RKO (cell line): Measurements from ENCODE around the gene SLC12A3.

Source experiments
- DNase-seq: peaks from one replicate; pipeline ENCODE4 v3.0.0-alpha.2; 2016; ENCODE audit warnings: low spot score

Gene SLC12A3

GRCh38 chr16:56944954-56945839 is 80.2 kb downstream of the SLC12A3 start:
- no peak for DNase-seq

DNA sequence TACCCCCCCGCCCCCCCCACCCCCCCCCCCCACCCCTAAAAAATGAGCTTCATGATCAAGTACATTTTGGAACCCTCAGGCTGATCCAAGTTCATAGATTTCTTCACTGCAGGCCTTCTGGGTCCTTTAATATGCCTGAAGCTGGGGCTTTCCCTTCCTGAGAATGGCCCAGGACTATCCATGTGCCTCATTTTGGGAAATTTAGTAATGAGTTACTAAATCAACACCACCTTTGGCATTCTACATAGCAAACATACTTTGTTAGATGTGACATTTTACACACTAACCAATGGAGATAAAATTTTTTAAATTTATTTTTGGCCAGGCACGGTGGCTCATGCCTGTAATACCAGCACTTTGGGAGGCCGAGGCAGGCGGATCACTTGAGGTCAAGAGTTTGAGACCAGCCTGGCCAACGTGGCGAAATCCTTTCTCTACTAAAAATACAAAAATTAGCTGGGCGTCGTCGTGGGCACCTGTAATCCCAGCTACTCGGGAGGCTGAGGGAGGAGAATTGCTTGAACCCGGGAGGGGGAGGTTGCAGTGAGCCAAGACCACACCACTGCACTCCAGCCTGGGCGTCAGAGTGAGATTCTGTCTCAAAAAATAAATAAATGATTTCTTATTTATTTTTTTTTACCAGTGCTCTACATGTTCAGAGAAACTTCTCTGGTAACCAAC is 81.0 kb downstream of the SLC12A3 start:
- no peak for DNase-seq

DNA sequence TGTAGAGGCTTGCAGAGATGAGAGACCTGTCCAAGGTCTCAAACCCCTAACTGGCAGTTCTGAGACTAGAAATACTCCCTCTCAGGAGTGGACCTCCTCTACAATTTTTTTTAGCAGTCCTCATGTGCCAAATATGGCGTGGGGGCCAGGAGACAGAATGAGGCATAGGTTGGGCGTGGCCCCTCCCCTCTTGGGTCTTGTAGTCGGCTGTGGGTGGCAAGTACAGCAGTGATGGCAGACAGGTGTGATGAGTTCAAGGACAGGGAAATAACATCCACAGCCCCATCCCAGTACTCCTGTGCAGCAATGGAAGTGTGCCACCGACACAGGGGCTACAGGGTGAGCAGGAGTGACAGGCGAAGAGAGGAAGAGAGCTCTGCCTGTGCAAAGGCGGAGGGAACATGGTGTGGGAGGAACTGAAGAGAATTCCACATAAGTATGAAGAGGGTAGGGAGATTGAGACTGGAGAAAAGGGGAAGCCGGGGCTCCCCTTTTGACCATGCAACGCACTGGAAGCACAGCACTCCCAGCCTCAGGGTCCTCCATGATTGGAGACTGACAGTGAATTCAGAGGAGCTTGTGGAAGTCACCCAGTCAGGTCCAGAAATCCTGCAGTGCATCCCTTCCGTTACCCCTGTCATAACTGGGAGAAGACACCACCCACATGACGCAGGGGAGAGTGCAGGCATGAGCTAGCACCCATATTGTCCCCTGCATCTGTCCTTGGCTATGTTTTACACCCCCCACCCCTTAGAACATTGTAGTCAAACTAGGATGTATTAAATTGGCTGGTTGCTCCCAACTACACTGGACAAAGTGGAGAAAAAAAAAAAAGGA is 82.0 kb downstream of the SLC12A3 start:
- no peak for DNase-seq

DNA sequence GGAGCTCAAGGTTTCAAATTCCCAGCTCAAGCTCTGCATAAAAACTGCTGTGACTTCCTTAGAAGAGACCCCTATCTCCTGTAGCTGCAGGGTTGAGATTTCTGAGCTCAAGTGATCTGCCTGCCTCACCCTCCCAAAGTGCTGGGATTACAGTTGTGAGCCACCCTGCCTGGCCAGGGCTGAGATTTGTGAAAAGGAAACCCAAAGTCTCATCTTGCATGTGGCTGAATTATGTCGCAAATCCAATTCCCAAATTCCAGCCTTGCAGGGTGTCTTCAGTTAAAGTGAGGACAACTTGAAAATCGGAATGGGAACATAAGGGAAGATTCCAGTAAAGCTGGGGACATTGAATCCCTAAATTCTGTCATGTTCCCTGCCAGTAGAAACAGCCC is 82.6 kb downstream of the SLC12A3 start:
- DNase-seq = no peak

- DNase-seq = no peak
Measured at GRCh38 chr16:56948234-56948633, 83.2 kb downstream of the SLC12A3 start.

DNA sequence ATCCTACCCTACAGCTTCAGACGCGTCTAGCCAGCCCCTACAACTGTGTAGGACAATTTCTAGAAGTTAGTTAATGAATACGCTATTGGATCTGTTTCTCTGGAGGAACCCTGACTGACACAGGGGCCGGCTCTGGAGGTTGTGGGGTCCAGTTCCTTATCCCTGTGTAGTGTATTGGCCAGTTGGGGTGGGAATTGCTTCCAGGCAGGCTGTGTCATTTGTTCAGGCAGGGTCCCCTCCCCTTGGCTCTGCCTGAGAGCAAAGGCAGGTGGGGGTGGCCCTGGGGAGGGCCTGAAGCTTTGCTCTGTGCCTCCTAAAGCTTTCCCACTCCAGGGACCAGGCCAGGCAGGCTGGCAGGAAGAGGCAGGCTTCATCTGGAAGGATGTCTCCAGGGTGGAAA is 85.0 kb downstream of the SLC12A3 start:
- DNase-seq = no peak

DNA sequence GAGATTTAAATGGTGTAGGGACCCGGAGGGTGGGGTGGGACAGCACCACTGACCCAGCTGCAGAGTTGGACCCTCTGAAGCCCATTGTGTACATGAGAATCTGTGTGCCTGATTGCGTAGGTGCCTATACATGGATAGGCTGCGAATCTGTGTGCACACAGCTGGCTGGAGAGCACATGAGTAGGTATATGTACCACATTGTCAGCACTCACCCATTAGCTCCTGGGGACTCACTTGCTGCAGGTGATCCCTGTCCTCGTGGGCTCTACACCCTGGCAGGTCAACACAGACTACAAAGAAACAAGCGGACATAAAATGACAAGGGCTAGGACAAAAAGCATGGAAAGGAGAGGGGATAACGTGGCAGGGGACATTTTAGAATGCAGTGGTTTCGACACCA is 85.4 kb downstream of the SLC12A3 start:
- no peak for DNase-seq

GRCh38 chr16:56950881-56951771 is 86.1 kb downstream of the SLC12A3 start:
- DNase-seq = peak; percentile 40

DNA sequence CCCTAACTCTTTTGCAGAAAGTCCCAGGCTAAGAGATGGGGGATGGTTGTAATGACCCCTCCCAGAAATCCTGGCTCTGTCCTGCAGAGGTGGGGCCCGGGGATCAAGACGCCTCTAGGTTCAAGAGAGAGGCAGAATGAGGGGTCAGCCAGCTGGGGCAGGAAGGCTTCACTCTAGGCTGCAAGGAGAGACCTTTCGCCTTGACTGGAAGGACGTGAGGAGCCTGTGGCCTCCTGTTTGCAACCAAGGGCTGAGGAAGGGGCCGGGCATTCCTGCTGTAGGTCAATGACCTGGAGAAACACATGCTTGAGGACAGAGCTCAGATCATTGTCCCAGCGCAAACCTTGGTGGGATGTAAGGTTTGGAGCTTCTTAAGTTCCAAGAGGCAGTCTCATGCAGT is 88.0 kb downstream of the SLC12A3 start:
- no peak for DNase-seq

GRCh38 chr16:56956076-56956475 is 91.1 kb downstream of the SLC12A3 start:
- no peak for DNase-seq

DNA sequence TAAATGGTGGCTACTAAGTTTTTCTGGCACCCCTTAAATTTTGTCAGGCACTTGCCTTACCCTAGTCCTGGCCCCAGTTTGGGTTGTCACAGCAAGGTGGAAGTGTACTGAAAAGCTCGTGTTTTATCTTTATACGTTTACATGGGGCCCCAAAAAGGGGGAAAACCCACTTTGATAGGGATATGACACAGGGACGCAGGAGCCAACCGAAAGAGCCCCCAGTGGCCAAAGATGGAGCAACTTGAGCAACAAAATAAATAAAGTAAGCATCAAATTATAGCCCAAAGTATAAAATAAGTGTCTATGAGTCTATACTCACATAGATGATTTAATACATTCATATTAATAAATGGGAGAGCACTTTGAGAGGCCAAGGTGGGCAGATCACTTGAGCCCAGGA is 91.7 kb downstream of the SLC12A3 start:
- no peak for DNase-seq

- DNase-seq = no peak
Measured at GRCh38 chr16:56960681-56961281, 95.8 kb downstream of the SLC12A3 start.

- DNase-seq = no peak
Measured at GRCh38 chr16:56961386-56961785, 96.4 kb downstream of the SLC12A3 start.

DNA sequence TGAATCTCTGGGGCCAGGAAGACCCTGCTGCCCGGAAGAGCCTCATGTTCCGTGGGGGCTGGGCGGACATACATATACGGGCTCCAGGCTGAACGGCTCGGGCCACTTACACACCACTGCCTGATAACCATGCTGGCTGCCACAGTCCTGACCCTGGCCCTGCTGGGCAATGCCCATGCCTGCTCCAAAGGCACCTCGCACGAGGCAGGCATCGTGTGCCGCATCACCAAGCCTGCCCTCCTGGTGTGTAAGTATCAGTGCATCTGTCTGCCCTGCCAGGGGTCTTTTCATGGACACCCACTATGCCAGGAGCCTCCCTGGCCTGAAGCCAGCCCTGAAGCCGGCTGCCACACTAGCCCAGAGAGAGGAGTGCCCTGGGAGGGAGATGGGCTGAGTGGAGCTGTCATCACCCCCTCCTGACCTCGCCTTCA is 96.9 kb downstream of the SLC12A3 start, which contains the start of gene CETP:
TSS of gene CETP (plus strand) at position 100 of the 431 bp plus-strand sequence. CDS start at position 130, 30 bp downstream.
- DNase-seq = no peak

GRCh38 chr16:56964243-56965148 is 99.5 kb downstream of the SLC12A3 start:
- DNase-seq = peak; percentile 75
